ENCODE results near the gene NKAPL.
A peak's percentile ranks its signal among the peaks of the same experiment; 100 is the strongest.

NKAPL gene

DNA sequence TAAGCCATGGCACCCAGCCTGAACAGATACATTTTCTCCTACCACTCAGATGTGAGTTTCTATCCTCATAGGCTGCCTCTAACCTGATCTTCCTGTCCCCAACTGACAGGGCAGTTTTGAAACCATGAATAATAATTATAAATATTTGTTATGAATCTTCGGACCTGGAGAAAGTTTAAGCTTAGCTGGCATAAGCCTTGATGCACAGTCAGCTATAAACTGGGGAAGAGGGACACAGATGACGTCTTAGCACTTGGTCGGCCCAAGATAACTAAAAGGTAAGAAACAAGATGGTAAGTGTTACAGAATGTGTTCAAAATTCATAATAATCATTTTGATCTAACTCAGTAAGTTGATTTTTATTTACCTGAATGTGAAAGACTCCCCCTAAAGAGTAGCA lies 15.2 kb upstream of the NKAPL start:
- TF ChIP-seq, protein P1, sequence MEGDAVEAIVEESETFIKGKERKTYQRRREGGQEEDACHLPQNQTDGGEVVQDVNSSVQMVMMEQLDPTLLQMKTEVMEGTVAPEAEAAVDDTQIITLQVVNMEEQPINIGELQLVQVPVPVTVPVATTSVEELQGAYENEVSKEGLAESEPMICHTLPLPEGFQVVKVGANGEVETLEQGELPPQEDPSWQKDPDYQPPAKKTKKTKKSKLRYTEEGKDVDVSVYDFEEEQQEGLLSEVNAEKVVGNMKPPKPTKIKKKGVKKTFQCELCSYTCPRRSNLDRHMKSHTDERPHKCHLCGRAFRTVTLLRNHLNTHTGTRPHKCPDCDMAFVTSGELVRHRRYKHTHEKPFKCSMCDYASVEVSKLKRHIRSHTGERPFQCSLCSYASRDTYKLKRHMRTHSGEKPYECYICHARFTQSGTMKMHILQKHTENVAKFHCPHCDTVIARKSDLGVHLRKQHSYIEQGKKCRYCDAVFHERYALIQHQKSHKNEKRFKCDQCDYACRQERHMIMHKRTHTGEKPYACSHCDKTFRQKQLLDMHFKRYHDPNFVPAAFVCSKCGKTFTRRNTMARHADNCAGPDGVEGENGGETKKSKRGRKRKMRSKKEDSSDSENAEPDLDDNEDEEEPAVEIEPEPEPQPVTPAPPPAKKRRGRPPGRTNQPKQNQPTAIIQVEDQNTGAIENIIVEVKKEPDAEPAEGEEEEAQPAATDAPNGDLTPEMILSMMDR (IDR thresholded peaks at IDR 0.05; ENCODE audit: extremely low read depth, insufficient read depth, missing control alignments) = no peak
- in situ Hi-C loops (cut with MboI; ENCODE audit: low pct_unique_long_range_greater_than_20kb, low sequenced_read_pairs, unreplicated experiment) = no loop called here
- no peak for DNase-seq (ENCODE audit: low spot score)

DNA sequence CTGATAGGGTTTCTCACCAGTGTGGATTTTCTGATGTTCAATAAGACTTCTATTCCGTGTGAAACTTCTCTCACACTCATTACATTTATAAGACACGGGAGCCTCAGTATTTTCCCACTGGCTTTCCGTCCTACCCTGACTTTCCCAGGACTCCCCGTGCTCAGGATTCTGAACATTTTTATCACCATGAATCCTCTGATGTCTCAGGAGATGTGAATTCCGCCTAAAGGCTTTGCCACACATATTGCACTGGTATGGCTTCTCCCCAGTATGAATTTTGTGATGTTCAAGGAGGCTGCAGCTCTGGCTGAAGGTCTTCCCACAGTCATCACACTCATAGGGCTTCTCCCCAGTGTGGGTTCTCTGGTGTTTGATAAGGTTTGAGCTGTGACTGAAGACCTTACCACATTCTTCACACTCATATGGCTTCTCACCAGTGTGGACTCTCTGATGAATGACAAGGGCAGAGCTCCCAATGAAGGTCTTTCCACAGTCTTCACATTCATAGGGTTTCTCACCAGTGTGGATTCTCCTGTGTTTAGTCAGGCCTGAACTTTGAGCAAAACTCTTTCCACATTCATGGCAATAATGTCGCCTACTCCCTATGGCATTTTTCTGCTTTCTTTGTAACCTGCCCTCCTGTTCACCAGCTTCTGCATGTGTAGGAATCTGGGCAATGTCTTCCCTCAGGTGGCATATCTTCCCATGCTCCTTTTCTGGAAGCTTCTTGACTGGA lies 13.7 kb upstream of the NKAPL start:
- DNase-seq (ENCODE audit: low spot score) = no peak
- TF ChIP-seq, protein P1 (IDR thresholded peaks at IDR 0.05; ENCODE audit: extremely low read depth, insufficient read depth, missing control alignments) = no peak
- in situ Hi-C loops (cut with MboI; ENCODE audit: low pct_unique_long_range_greater_than_20kb, low sequenced_read_pairs, unreplicated experiment) = no loop called here

DNA sequence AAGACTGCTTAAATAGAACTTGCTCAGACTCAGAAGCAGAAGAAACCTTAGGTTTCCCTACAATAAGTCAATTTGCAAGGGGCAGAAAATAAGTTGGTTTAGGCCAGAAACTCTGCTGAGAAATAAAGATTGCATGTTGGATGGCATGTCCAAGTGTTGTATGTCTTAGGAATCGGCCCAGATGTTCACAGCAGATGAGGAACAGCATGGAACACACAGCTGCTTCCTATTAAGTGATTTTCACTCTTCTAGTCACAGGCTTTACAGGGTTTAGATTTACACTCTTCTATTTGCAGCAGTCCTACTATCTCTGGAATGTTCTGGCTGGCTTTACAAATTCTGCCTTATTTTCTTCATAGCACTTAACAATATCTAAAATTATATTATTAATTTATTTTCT lies 10.2 kb upstream of the NKAPL start:
- DNase-seq (ENCODE audit: low spot score) = no peak
- in situ Hi-C loops (cut with MboI; ENCODE audit: low pct_unique_long_range_greater_than_20kb, low sequenced_read_pairs, unreplicated experiment) = no loop called here

DNA sequence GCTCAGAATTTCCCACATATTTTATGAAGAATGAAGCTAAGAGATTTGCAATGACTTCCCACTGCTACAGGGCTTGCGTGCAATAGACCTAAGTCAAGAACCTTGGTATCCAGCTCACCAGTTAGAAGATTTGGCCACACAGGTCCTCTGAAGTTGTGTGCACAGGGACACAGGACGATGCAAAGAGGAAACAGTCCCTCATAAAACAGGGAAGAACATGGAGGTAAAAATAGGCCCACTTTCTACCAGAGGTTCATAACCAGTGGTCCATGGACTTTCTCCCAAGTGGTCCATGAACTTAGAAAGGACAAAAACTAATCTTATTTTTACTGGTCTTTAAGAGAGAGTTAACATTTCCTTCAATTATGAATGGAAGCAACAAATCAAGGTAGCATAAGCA lies 8.3 kb upstream of the NKAPL start:
- TF ChIP-seq, protein P1 (IDR thresholded peaks at IDR 0.05; ENCODE audit: extremely low read depth, insufficient read depth, missing control alignments) = no peak
- DNase-seq (ENCODE audit: low spot score) = no peak
- in situ Hi-C loops (cut with MboI; ENCODE audit: low pct_unique_long_range_greater_than_20kb, low sequenced_read_pairs, unreplicated experiment) = no loop called here

More for the DNA sequence above, 10.2 kb upstream of the NKAPL start:
- TF ChIP-seq, protein P1 (IDR thresholded peaks at IDR 0.05; ENCODE audit: extremely low read depth, insufficient read depth, missing control alignments) = no peak

DNA sequence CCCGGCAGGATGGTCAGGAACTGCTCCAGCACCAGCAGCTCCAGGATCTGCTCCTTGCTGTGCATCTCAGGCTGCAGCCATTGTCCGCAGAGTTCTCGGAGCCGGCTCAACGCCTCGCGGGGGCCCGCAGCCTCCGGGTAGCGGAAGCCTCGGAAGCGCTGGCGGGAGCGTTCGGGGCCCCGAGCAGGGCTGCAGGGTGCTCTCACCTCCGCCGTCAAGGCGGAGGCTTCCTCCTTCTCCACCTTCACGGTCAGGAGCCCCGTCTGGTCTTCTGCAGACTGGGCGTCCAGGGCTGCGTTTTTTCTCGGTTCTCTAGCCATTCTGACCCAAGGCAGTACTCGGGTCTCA lies 7.5 kb upstream of the NKAPL start:
- DNase-seq (ENCODE audit: low spot score) = peak; percentile 38
- TF ChIP-seq, protein P1 (IDR thresholded peaks at IDR 0.05; ENCODE audit: extremely low read depth, insufficient read depth, missing control alignments) = no peak

DNA sequence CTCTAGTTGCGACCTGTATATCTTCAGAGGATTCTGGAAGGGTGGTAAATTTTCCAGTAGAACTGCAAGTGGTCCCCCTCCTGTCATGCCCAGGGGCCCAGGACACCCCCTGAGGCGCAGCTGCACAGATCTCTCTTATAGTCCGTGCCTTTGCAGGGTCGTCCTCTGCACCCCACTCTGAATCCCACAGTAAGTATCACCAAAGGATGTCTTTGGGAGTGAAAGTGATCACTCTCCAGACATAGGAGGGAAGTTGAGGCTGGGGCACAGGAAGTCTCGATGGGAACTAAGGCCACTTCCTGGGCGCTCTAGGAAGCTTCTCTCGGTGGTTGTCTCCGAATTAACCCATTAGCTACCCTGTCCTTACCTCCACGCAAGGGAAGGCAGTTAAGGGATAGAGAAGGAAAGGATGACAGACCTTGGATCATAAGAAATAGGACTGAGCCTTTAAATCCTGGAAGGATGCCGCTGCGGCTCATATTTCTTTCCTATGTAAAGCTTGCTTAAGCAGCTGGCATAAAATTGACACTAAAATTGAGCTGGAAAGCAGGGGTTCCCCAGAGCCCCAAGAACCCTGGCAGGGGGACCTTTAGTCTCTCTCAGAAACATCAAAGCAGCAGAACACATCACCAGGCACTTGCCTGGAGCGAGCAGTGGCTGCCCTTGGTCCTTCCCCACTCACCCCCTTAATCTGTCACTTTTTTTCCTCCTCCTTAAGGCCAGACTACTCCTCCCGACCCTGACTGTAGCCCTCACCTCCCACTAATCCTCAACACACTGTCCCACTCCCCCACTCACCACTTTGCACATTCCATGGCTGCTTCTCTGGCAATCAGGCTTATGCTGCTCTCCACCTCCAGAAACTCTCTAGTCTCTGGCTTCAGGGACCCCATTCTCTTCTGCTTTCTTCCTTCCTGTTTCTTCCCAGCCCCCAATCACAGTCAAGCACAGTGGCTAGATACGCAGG lies 6.8 kb upstream of the NKAPL start, which contains the start of gene ZKSCAN4:
ZKSCAN4 (minus strand) TSS at position 261 of the 967 bp plus-strand sequence. CDS start 289 bp downstream, outside the sequence.
- DNase-seq (ENCODE audit: low spot score) = peak; percentile 83
- TF ChIP-seq, protein P1 (IDR thresholded peaks at IDR 0.05; ENCODE audit: extremely low read depth, insufficient read depth, missing control alignments) = no peak
- in situ Hi-C loops (cut with MboI; ENCODE audit: low pct_unique_long_range_greater_than_20kb, low sequenced_read_pairs, unreplicated experiment) = no loop called here

More for the DNA sequence above, 7.5 kb upstream of the NKAPL start:
- in situ Hi-C loops (cut with MboI; ENCODE audit: low pct_unique_long_range_greater_than_20kb, low sequenced_read_pairs, unreplicated experiment) = no loop called here

All from GM13977 (cell line).